Hematopoietic multipotent progenitor cell treated with erythropoietin and hydrocortisone succinate and interleukin-3 and kit ligand, for 17 days (in vitro differentiated cells): Measurements from ENCODE around the gene CREB1.
A peak's percentile ranks its signal among the peaks of the same experiment; 100 is the strongest.

Experiments
- DNase-seq: peaks from one replicate; pipeline ENCODE4 v3.0.0-alpha.2; 2015; ENCODE audit warnings: low spot score

Gene CREB1

DNA sequence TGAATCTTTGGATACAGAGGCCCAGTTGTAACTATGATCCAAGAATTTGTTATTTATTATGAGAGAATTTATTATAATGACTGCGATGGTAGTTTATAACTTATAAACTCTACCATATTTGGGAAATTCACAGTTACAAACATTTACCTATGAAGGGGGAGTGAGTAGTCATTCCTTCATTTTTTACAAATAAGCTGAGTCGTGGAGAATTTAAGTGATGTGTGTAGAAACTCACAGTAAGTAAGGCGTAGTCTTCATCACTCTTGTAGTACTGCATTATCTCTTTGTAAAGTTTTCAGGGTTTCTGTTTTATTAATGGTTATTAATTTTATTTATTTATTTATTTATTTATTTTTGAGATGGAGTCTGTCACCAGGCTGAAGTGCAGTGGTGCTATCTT, 13.5 kb downstream of the CREB1 start:
- DNase-seq: no peak

GRCh38 chr2:207546822-207547221, 17.1 kb downstream of the CREB1 start:
- DNase-seq: no peak

- DNase-seq: no peak
These were observed 19.4 kb downstream of the CREB1 start for GRCh38 chr2:207549145-207549544.

DNA sequence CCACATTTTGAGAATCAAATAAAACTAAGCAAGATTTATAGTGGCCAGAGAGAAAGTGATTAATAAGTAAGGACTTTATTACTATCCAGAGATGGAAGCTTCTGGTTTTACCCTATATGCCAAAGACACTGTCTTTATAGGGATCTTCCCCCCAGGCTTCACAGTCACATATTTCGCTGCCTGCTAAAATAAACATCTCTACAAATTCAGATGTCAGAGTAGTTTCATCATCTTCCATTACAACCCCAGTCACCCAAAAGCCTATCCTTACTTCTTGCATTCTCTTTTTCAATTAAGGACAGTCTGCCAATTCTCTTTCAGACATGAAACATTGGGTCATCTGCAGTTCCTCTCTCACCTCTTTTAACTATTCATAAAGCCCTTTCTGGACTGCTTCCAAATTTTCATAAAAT, 28.3 kb downstream of the CREB1 start:
- DNase-seq: no peak

GRCh38 chr2:207561386-207562080, 31.8 kb downstream of the CREB1 start:
- DNase-seq: no peak

DNA sequence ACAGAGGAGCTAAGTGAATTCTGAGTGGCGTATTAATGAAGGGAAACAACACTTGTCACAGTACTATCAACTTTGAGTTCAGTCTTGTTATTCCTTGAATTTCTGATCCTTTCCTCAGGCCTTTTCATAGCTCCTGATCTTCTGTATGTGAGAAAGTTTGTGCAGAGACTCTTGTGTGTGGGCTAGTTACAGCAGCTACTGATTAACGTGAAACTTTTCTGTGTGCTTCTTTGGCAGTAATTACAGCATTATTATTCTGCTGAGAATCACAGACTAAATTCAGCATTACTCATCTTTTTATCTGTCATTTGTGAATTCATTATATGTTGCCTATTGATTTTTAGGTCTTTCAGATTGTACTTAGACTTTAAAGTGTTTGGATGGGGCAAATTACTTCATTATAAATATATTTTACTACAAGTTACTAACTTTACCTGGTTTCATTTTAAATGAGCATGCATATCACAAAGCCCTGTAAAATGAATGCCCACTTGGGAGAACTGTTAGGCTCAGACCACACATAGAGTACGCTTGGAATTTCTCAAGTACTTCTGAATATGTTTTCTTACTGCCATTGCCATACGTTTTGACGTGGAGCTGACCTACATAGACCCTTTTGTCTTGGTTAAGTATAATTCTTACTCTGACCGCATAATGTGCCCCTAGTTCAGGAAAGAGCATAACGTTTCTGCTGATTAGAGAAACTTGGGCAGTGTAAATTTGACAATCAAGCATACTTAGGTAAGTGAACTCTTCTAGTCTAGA, 36.2 kb downstream of the CREB1 start:
- DNase-seq: no peak

- DNase-seq: peak; percentile 47
These were observed 37.9 kb downstream of the CREB1 start for GRCh38 chr2:207567671-207568070.

- no peak for DNase-seq
These were observed 41.6 kb downstream of the CREB1 start for GRCh38 chr2:207571370-207571769.

DNA sequence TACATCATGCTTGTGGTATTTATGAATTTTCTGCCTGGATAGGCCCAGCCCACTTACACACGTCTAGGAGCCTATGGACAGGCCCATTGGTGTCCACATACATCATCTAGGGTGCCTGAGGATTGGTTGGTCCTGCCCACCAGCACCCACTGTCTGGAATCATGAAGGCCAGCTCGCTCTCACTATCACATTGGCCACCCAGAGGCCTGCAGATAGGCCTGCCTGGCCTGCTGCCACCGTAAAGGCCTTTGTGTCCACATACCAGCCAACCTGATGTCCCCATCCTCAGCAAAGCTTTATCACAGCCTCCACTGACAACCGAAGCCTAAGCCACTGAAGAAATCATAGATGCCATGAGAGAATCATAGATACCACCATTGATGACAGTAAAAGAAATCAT, 55.2 kb downstream of the CREB1 start:
- no peak for DNase-seq

GRCh38 chr2:207587305-207587704, 57.5 kb downstream of the CREB1 start:
- DNase-seq: no peak

- no peak for DNase-seq
These were observed 59.4 kb downstream of the CREB1 start for GRCh38 chr2:207589143-207589542.

GRCh38 chr2:207593277-207593676, 63.5 kb downstream of the CREB1 start:
- DNase-seq: no peak

DNA sequence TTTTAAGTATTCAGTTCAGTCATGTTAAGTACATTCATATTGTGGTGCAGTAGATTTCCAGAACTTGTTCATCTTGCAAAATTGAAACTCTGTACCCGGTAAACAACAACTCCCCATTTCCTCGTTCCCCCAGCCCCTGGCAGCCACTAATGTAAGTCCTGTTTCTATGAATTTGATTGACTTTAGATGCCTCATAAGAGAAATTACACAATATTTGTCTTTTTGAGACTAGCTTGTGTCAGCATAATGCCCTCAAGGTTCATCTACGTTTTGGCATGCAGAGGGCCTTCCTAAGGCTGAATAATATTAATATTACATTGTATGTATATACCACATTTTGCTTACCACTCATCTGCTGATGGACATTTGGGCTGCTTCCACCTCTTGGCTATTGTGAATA, 64.5 kb downstream of the CREB1 start:
- no peak for DNase-seq

GRCh38 chr2:207594731-207595130, 65.0 kb downstream of the CREB1 start:
- no peak for DNase-seq

DNA sequence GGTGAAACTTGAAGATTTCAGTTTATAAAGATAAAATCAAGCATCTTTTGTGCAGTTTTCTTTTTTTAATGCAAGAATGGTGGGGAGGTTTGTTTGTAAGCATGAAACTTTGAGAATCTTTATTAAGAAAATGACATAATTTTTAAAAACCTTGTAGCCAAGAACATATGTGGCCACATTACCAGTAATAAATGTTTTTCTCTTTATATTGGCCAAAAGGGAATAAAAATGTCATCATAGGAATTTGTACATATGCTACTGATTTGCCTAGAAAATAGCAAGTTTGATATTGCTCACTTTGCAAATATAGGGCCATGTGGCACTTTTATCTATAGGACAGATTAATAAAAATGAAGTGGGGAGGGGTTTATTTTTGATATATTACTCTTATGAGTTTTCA, 69.9 kb downstream of the CREB1 start:
- DNase-seq: no peak

GRCh38 chr2:207600231-207600630, 70.5 kb downstream of the CREB1 start:
- DNase-seq: no peak

DNA sequence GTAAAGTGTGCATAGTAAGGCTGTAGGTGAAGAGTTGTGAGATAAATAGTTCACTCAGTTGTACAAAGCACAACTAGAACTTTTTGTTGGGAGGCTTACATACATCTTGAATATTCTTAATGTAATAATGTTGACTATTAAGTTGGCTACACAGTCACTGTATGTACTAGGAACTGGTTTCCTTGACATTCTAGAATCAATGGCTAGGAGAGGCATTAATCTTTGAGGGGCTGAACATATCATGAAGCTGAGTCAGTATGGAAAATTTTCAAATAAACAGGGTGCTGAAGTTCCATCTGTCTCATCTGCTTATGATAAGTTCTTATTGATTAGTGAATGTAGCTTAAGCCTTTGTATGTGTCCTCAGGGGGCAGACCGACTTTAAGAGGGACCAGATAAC, 72.0 kb downstream of the CREB1 start:
- DNase-seq: no peak

DNA sequence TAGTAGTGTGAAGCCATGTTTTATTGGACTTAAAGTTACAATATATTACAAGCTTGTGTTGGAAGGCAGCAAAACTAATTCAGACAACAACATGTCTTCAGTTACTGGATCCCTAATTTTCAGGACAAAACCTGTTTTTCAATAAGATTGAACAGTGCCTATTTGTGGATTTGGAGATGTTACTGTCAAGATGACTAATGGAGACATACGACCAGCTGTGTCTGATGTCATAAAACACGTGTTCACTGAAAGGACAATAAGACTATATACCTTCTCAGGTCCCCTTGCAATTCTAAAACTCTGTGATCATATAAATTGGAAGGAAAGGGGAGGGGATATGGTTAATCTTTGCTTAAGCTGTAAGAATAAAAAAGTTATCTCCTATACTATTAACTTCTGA, 73.7 kb downstream of the CREB1 start:
- DNase-seq: no peak

DNA sequence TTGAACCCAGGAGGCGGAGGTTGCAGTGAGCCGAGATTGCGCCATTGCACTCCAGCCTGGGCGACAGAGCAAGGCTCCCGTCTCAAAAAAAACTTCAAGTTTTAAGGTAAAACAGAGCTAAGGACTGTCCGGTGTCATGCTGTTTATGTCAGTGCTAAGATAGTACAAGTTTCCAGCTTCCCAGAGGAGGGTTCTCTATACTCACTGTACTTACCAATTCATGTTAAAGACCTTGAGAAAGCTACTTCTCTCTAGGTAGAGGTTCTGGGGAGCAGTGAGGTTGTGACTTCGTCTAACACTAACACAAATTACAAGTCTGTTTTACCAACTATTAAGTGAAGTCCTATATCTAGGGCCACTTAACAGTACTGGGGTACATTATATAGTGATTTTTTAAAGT, 76.6 kb downstream of the CREB1 start:
- no peak for DNase-seq

DNA sequence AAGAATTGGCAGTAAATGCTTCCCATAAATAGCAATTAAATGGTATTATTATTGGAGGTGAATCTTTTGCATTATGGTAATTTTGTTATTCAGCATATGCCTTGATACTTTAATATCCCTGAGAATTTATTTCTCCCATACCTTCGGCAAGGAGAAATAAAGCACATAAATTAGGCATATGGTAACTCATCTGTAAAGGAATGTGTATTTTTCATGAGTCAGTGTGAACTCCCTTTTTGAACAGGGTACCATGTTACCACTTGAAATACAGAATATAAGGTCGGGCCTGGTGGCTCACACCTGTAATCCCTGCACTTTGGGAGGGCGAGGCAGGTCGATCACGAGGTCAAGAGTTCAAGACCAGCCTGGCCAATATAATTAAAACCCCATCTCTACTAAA, 77.1 kb downstream of the CREB1 start:
- no peak for DNase-seq

- no peak for DNase-seq
These were observed 83.0 kb downstream of the CREB1 start for GRCh38 chr2:207612714-207613113.

GRCh38 chr2:207614824-207615223, 85.1 kb downstream of the CREB1 start:
- DNase-seq: no peak

- no peak for DNase-seq
These were observed 86.4 kb downstream of the CREB1 start for GRCh38 chr2:207616185-207616584.
